SK-N-MC (cell line): Measurements from ENCODE around the gene TRIM46.
"Not testable (repeated sequence)": the region's sequence is repeated elsewhere in the genome, so short reads cannot be mapped to it uniquely, and the experiment has no call there.

Experiments
- EZH2 ChIP-seq: fragments of 200-600 bp; sonication (generic); IDR thresholded peaks from one replicate; pipeline ENCODE4 v1.6.1; 2017; ENCODE audit warnings: antibody characterized with exemption
- POLR2AphosphoS5 ChIP-seq: IDR thresholded peaks from 2 replicates; pipeline ENCODE4 v1.6.1; 2012; ENCODE audit warnings: mild to moderate bottlenecking, low read depth, low read length, borderline replicate concordance

GRCh38 chr1:155189926-155190325 lies 16.3 kb downstream of the TRIM46 start:
- TF ChIP-seq EZH2, POLR2AphosphoS5: not testable (repeated sequence)
